ENCODE measurements around the gene AKAP6.

Gene AKAP6

DNA sequence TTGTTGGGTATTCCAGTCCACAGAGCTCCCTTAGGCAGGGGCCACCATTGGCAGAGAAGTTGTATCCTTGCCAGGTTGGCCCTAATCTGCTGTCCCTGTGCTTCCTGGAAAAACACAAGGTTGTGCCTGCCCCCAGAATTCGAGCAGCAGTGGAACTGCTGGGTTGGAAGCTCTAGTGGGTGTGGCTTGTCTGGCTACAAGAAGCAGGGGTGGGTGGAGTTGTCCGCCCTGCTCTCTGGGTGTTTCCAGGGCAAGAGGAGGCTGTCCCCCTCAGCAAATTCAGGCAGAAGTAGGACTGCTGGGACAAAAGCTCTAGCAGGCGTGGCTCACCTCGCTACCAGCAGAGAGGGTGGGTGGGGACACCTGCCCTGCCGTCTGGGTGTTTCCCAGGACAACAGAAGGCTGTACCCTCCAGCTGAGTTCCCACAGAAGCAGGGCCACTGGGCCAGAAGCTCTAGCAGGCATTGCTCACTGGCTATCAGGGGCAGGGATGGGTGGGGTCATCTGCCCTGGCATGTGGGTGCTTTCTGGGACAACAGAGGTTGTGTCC is 536.8 kb downstream of the AKAP6 start:
- DNase-seq: no peak

- peak; percentile 33 for DNase-seq
These were observed 554.1 kb downstream of the AKAP6 start for GRCh38 chr14:32883188-32883587.
